Activated T-cell treated with anti-CD3 and anti-CD28 coated beads, Interleukin-2, amount 50 U/mL, for 24 hours (primary cell): ENCODE measurements around the gene C22orf39.

ENCODE experiments used
- DNase-seq: peaks from one replicate; pipeline ENCODE4 v3.0.0-alpha.2; 2020
- H3K27ac Mint-ChIP-seq: 2 replicates; pipeline ENCODE4 v1.8.0; 2020; ENCODE audit warnings: mild to moderate bottlenecking, mixed read lengths
- H3K27me3 Mint-ChIP-seq: 2 replicates; pipeline ENCODE4 v1.8.0; 2020; ENCODE audit warnings: mixed read lengths
- H3K36me3 Mint-ChIP-seq: 2 replicates; pipeline ENCODE4 v1.8.0; 2020; ENCODE audit warnings: low read depth, mixed read lengths
- H3K4me1 Mint-ChIP-seq: 2 replicates; pipeline ENCODE4 v1.8.0; 2020; ENCODE audit warnings: low read depth, mixed read lengths
- H3K4me3 Mint-ChIP-seq: 2 replicates; pipeline ENCODE4 v1.8.0; 2020; ENCODE audit warnings: mild to moderate bottlenecking, moderate library complexity, mixed read lengths
- H3K9me3 Mint-ChIP-seq: 2 replicates; pipeline ENCODE4 v1.8.0; 2020; ENCODE audit warnings: mixed read lengths

The C22orf39 gene

GRCh38 chr22:19434401-19434800, 13.1 kb downstream of the C22orf39 start:
- H3K4me3 Mint-ChIP-seq, result peak overlapping the region; percentile 47
- H3K36me3 Mint-ChIP-seq, result peaks cover 79% of the 10 kb centered on the region
- DNase-seq, result no peak
- H3K27ac Mint-ChIP-seq, result peak overlapping the region; percentile 94
- H3K4me1 Mint-ChIP-seq, result peaks cover 28% of the 10 kb centered on the region
- no peaks in the 10 kb centered on the region for H3K27me3 Mint-ChIP-seq
- no peaks in the 10 kb centered on the region for H3K9me3 Mint-ChIP-seq

- Mint-ChIP-seq H3K4me1 (peaks cover 42% of the 10 kb centered on the region), H3K27ac (peak within 1 kb of the TSS; percentile 95), H3K36me3 (peaks cover 83% of the 10 kb centered on the region), H3K4me3 (peak within 1 kb of the TSS; percentile 92), H3K27me3 (no peaks in the 10 kb centered on the region), H3K9me3 (no peaks in the 10 kb centered on the region)
- peak; percentile 95 for DNase-seq
These were observed 15.2 kb downstream of the C22orf39 start, which contains the start of gene MRPL40 for GRCh38 chr22:19432133-19432851. MRPL40 (plus strand) TSS chr22:19432545; CDS start chr22:19432555, 10 bp downstream.

GRCh38 chr22:19431649-19432132, 15.8 kb downstream of the C22orf39 start, which contains the start of gene HIRA:
HIRA (minus strand) TSS chr22:19431733; CDS start chr22:19431476, 257 bp downstream.
- H3K4me1 Mint-ChIP-seq, result peaks cover 48% of the 10 kb centered on the region
- no peaks in the 10 kb centered on the region for H3K27me3 Mint-ChIP-seq
- H3K36me3 Mint-ChIP-seq, result peaks cover 83% of the 10 kb centered on the region
- H3K27ac Mint-ChIP-seq, result peak within 1 kb of the TSS; percentile 95
- peak; percentile 97 for DNase-seq
- H3K4me3 Mint-ChIP-seq, result peak within 1 kb of the TSS; percentile 92
- no peaks in the 10 kb centered on the region for H3K9me3 Mint-ChIP-seq

- H3K9me3 Mint-ChIP-seq, result no peaks in the 10 kb centered on the region
- H3K27ac Mint-ChIP-seq, result peak overlapping the region; percentile 91
- no peaks in the 10 kb centered on the region for H3K27me3 Mint-ChIP-seq
- peaks cover 84% of the 10 kb centered on the region for H3K36me3 Mint-ChIP-seq
- H3K4me1 Mint-ChIP-seq, result peaks cover 55% of the 10 kb centered on the region
- peak overlapping the region; percentile 92 for H3K4me3 Mint-ChIP-seq
- peak; percentile 61 for DNase-seq
These were observed 16.5 kb downstream of the C22orf39 start for GRCh38 chr22:19430890-19431541.

- H3K9me3 Mint-ChIP-seq, result no peaks in the 10 kb centered on the region
- peaks cover 82% of the 10 kb centered on the region for H3K36me3 Mint-ChIP-seq
- no peaks in the 10 kb centered on the region for H3K27me3 Mint-ChIP-seq
- peak overlapping the region; percentile 91 for H3K27ac Mint-ChIP-seq
- H3K4me3 Mint-ChIP-seq, result peak overlapping the region; percentile 92
- DNase-seq, result no peak
- H3K4me1 Mint-ChIP-seq, result peaks cover 59% of the 10 kb centered on the region
These were observed 17.3 kb downstream of the C22orf39 start for GRCh38 chr22:19429950-19430889.

GRCh38 chr22:19424186-19424500, 23.4 kb downstream of the C22orf39 start:
- no peak overlapping the region for H3K27ac Mint-ChIP-seq
- DNase-seq, result no peak
- H3K9me3 Mint-ChIP-seq, result no peaks in the 10 kb centered on the region
- H3K36me3 Mint-ChIP-seq, result peaks cover 57% of the 10 kb centered on the region
- H3K27me3 Mint-ChIP-seq, result no peaks in the 10 kb centered on the region
- no peak overlapping the region for H3K4me3 Mint-ChIP-seq
- peaks cover 84% of the 10 kb centered on the region for H3K4me1 Mint-ChIP-seq

GRCh38 chr22:19422440-19423301, 24.8 kb downstream of the C22orf39 start:
- H3K4me1 Mint-ChIP-seq, result peaks cover 83% of the 10 kb centered on the region
- H3K4me3 Mint-ChIP-seq, result no peak overlapping the region
- H3K27ac Mint-ChIP-seq, result peak overlapping the region; percentile 71
- no peaks in the 10 kb centered on the region for H3K9me3 Mint-ChIP-seq
- H3K27me3 Mint-ChIP-seq, result no peaks in the 10 kb centered on the region
- no peak for DNase-seq
- peaks cover 52% of the 10 kb centered on the region for H3K36me3 Mint-ChIP-seq

- Mint-ChIP-seq H3K27me3 (no peaks in the 10 kb centered on the region), H3K4me1 (peaks cover 69% of the 10 kb centered on the region), H3K9me3 (no peaks in the 10 kb centered on the region), H3K27ac (peak overlapping the region; percentile 76), H3K4me3 (peak overlapping the region; percentile 36), H3K36me3 (peaks cover 44% of the 10 kb centered on the region)
- no peak for DNase-seq
These were observed 27.2 kb downstream of the C22orf39 start for GRCh38 chr22:19420321-19420720.

GRCh38 chr22:19419464-19420178, 27.9 kb downstream of the C22orf39 start:
- Mint-ChIP-seq H3K36me3 (peaks cover 39% of the 10 kb centered on the region), H3K9me3 (no peaks in the 10 kb centered on the region), H3K4me3 (peak overlapping the region; percentile 36), H3K27me3 (no peaks in the 10 kb centered on the region), H3K4me1 (peaks cover 65% of the 10 kb centered on the region), H3K27ac (peak overlapping the region; percentile 73)
- DNase-seq, result peak; percentile 41

GRCh38 chr22:19419086-19419463, 28.4 kb downstream of the C22orf39 start:
- Mint-ChIP-seq H3K27me3 (no peaks in the 10 kb centered on the region), H3K4me1 (peaks cover 62% of the 10 kb centered on the region), H3K27ac (peak overlapping the region; percentile 73), H3K9me3 (no peaks in the 10 kb centered on the region), H3K4me3 (no peak overlapping the region), H3K36me3 (peaks cover 37% of the 10 kb centered on the region)
- no peak for DNase-seq

- H3K27me3 Mint-ChIP-seq, result no peaks in the 10 kb centered on the region
- H3K4me1 Mint-ChIP-seq, result peaks cover 25% of the 10 kb centered on the region
- H3K36me3 Mint-ChIP-seq, result peaks cover 61% of the 10 kb centered on the region
- H3K27ac Mint-ChIP-seq, result peak overlapping the region; percentile 9
- H3K4me3 Mint-ChIP-seq, result no peak overlapping the region
- no peaks in the 10 kb centered on the region for H3K9me3 Mint-ChIP-seq
- no peak for DNase-seq
These were observed 34.6 kb downstream of the C22orf39 start for GRCh38 chr22:19412923-19413322.

GRCh38 chr22:19412478-19412877, 35.0 kb downstream of the C22orf39 start:
- H3K4me3 Mint-ChIP-seq, result no peak overlapping the region
- no peak overlapping the region for H3K27ac Mint-ChIP-seq

GRCh38 chr22:19411690-19412045, 35.8 kb downstream of the C22orf39 start:
- DNase-seq, result no peak
- H3K27me3 Mint-ChIP-seq, result no peaks in the 10 kb centered on the region
- H3K9me3 Mint-ChIP-seq, result no peaks in the 10 kb centered on the region
- peaks cover 67% of the 10 kb centered on the region for H3K36me3 Mint-ChIP-seq
- no peak overlapping the region for H3K27ac Mint-ChIP-seq
- peaks cover 20% of the 10 kb centered on the region for H3K4me1 Mint-ChIP-seq
- H3K4me3 Mint-ChIP-seq, result no peak overlapping the region

More at GRCh38 chr22:19412478-19412877, 35.0 kb downstream of the C22orf39 start:
- Mint-ChIP-seq H3K9me3 (no peaks in the 10 kb centered on the region), H3K4me1 (peaks cover 23% of the 10 kb centered on the region), H3K27me3 (no peaks in the 10 kb centered on the region), H3K36me3 (peaks cover 63% of the 10 kb centered on the region)
- no peak for DNase-seq
